ENCODE measurements around the gene ADAMTSL3. TPM values are rescaled to one million over a fixed set of nuclear protein-coding genes. Genes with fewer than 3 reads are reported as not detected.

The ADAMTSL3 gene
- total and polyA plus RNA-seq, 3 donors from 2014 or later: 8.6 to 16.4 (median 9.4) TPM

DNA sequence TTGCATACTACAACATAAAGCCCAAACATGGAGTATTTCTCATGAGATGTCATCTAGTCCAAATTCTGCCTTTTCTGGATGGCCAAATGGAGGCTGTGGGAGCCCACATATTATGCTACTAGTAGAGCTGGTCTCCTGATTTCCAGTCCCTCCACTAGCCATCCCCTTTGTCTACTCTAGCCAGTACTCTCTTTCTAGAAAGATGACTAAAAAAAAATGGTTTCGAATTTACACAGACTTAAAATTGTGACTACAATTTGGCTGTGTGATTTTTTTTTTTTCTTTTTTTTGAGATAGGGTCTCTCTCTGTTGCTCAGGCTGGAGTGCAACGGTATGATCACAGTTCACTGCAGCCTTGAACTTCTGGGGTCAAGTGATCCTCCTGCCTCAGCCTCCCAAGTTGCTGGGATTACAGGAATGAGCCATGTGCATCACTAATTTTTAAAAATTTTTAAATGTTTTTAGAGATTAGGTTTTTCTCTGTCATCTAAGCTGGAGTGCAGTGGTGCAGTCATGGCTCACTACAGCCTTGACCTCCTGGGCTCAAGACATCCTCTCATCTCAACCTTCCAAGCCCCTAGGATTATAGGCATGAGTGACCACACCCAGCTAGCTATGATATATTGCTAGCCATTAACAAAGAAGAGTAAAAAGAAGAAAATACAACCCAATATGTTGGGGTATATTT, 273.9 kb downstream of the ADAMTSL3 start:
- H3K4me3 ChIP-seq: no peak overlapping the region
- 58 to 89% methylated on average over 2 of the region's 2 CpGs for WGBS, 2 donors

DNA sequence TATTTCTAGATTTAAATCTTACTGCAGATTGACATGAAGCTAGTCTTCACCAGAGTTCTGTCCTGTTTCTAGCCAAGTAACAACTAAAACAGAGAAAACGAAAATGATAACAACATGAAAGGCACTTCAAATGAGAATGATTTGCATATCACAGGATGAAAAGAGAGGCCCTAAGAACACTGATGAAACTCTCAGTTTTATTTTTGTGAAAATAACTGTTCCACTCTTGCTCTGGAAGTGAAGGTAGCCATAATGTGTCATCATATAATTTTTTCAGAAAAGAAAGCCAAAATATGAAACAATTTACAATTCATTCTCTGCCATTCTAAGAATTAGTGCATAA, 274.4 kb downstream of the ADAMTSL3 start:
- Histone ChIP-seq H3K4me1 (no peaks in the 10 kb centered on the region), H3K4me3 (no peak overlapping the region), H3K27ac (no peak overlapping the region), H3K27me3 (no peaks in the 10 kb centered on the region), H3K36me3 (ENCODE audit: low read depth, missing control alignments) (no peaks in the 10 kb centered on the region), H3K9me3 (no peaks in the 10 kb centered on the region)
- intact Hi-C loops (cut with DNase I; ENCODE audit: low total_unique reads): no loop called here
- TF ChIP-seq POLR2A (IDR thresholded peaks at IDR 0.05) (no peak), CTCF (IDR thresholded peaks at IDR 0.05) (no peak)
- 72 to 100% methylated on average over 1 of the region's 1 CpG for WGBS, 2 donors
- no peak for DNase-seq

More for the DNA sequence above, 273.9 kb downstream of the ADAMTSL3 start:
- Histone ChIP-seq H3K27me3 (no peaks in the 10 kb centered on the region), H3K27ac (no peak overlapping the region), H3K4me1 (no peaks in the 10 kb centered on the region), H3K36me3 (ENCODE audit: low read depth, missing control alignments) (no peaks in the 10 kb centered on the region), H3K9me3 (no peaks in the 10 kb centered on the region)
- no peak for DNase-seq
- intact Hi-C loops (cut with DNase I; ENCODE audit: low total_unique reads): no loop called here
- TF ChIP-seq CTCF (IDR thresholded peaks at IDR 0.05) (no peak), POLR2A (IDR thresholded peaks at IDR 0.05) (no peak)

DNA sequence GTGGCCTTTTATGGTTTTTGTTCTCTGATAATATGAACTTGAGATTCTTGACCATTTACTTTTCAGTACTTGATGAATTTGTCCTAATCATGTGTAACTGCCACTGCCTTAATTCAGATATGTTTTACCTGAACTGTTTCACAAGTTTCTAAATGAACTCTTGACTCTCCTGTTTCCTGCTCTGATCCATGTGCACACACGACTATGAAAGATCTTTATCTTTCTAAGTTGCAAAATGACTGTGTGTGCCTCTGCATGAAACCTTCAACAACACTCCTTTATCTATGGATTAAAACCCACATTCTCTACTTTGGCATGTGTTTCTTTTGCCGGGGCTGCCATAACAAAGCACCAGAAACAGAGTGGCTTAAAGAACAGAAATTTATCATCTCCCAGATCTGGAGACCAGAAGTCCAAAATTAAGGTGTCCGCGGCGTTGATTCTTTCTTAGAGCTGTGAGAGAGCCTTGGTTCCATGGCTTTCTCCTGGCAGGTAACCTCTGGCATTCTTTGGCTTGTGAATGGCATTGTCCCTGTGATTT, 275.0 kb downstream of the ADAMTSL3 start:
- no peak for DNase-seq
- Histone ChIP-seq H3K9me3 (no peaks in the 10 kb centered on the region), H3K4me1 (no peaks in the 10 kb centered on the region), H3K36me3 (ENCODE audit: low read depth, missing control alignments) (no peaks in the 10 kb centered on the region), H3K4me3 (no peak overlapping the region), H3K27ac (no peak overlapping the region), H3K27me3 (no peaks in the 10 kb centered on the region)
- WGBS, 2 donors: 87 to 88% methylated on average over 5 of the region's 5 CpGs
- intact Hi-C loops (cut with DNase I; ENCODE audit: low total_unique reads): no loop called here
- TF ChIP-seq CTCF (IDR thresholded peaks at IDR 0.05) (no peak), POLR2A (IDR thresholded peaks at IDR 0.05) (no peak)

DNA sequence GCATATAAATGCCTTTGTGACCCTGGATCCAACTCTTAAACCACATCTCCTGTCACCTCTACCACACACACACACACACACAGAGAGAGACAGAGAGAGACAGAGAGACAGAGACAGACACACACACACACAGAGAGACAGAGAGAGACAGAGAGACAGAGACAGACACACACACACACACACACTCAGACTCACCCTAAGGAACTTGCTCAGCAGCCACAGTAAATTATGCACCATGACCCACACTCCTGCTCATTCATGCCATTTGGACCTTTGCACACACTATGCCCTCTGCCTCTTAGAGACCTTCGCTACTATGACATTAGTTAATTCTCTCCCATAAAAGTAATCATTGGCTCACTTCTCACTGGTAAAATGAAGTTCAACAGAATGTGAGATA, 275.7 kb downstream of the ADAMTSL3 start:
- Histone ChIP-seq H3K9me3 (no peaks in the 10 kb centered on the region), H3K36me3 (ENCODE audit: low read depth, missing control alignments) (no peaks in the 10 kb centered on the region), H3K27me3 (no peaks in the 10 kb centered on the region), H3K4me1 (no peaks in the 10 kb centered on the region), H3K27ac (no peak overlapping the region), H3K4me3 (no peak overlapping the region)
- intact Hi-C loops (cut with DNase I; ENCODE audit: low total_unique reads): no loop called here
- no peak for DNase-seq
- 86 to 93% methylated on average over 1 of the region's 1 CpG for WGBS, 2 donors
- TF ChIP-seq CTCF (IDR thresholded peaks at IDR 0.05) (no peak), POLR2A (IDR thresholded peaks at IDR 0.05) (no peak)
